ENCODE data around the gene ZNF277.

DNA sequence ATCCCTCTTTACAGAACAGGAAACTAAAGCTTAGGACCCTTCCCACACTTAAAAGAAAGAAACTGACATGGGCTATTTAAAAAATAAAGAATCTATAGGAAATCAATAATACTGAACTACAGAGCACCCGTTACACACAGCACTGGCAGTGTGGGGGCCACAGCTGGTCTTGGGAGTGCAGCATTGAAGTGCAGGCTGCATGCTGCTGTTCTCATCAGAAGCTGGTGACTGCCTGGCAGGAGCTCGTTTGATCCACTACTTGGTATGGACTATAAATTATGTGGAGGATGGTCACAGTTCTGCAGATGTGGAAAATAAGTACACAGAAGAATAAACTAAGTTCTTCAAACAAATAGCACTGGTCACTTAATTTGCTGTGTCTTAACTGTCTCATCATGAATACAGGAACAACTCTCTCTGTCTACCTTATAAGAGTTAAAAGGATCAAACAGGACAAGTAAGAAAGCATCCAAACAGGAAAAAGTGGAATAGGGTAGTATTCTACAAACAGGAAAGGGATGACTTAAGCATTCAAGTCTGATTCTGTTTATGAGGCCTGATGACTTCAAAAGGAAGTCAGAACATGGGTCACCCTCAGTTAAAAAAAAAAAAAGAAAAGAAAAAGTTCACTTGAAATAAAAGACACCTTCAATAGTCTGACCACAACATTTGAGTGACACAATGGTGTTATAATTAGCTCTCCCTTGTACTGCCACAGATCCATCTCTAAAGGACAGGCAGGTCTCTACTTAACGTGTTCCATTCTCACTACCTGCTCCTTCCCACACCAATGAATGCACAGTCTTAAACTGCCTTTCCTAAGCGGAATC, 21.3 kb upstream of the ZNF277 start:
- TF ChIP-seq ATF7 (IDR thresholded peaks at IDR 0.05; ENCODE audit: low read depth) (no peak), IRF4 (IDR thresholded peaks at IDR 0.05; ENCODE audit: low read depth, low read length) (no peak), SUZ12 (IDR thresholded peaks at IDR 0.05; ENCODE audit: unreplicated experiment) (no peak)
- TF ChIP-seq, protein P1, sequence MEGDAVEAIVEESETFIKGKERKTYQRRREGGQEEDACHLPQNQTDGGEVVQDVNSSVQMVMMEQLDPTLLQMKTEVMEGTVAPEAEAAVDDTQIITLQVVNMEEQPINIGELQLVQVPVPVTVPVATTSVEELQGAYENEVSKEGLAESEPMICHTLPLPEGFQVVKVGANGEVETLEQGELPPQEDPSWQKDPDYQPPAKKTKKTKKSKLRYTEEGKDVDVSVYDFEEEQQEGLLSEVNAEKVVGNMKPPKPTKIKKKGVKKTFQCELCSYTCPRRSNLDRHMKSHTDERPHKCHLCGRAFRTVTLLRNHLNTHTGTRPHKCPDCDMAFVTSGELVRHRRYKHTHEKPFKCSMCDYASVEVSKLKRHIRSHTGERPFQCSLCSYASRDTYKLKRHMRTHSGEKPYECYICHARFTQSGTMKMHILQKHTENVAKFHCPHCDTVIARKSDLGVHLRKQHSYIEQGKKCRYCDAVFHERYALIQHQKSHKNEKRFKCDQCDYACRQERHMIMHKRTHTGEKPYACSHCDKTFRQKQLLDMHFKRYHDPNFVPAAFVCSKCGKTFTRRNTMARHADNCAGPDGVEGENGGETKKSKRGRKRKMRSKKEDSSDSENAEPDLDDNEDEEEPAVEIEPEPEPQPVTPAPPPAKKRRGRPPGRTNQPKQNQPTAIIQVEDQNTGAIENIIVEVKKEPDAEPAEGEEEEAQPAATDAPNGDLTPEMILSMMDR (IDR thresholded peaks at IDR 0.05 in 2 of 3, conservative IDR thresholded peaks at IDR 0.05 in 1 of 3; ENCODE audit: control insufficient read depth in 2 of 3, extremely low read depth in 1 of 3, insufficient read depth in 1 of 3, low read depth in 3 of 3, low read length in 3 of 3) = no peak
